OCI-LY7 (cell line): ENCODE results near the gene TMEM222. TPM values are rescaled to one million over a fixed set of nuclear protein-coding genes. Genes with fewer than 3 reads are reported as not detected.

Source experiments
- BruUV-seq: library from RNA; stranded (reverse); fragments of 400-500 nt; replicated peaks from 2 replicates; lab custom pipeline; 2021; lab: Mats Ljungman, UMichigan
- CTCF ChIA-PET: fragments of 300-600 bp; sonication (Branson Sonifier 250); formaldehyde crosslinking; loops from one replicate; lab custom pipeline; 2022; ENCODE audit warnings: antibody characterized with exemption; ENCODE audit not compliant: unreplicated experiment; lab: Charles Lee
- POLR2A ChIA-PET: fragments of 300-600 bp; sonication (Branson Sonifier 250); formaldehyde crosslinking; loops from one replicate; lab custom pipeline; 2022; ENCODE audit warnings: antibody characterized with exemption; lab: Charles Lee
- DNase-seq: peaks from one replicate; pipeline ENCODE4 v3.0.0-alpha.2; 2015; ENCODE audit warnings: low spot score
- H2AFZ ChIP-seq: fragments of 200-600 bp; sonication (generic), shearing (Covaris generic); 2 replicates; pipeline ENCODE4 v1.6.1; 2014; ENCODE audit warnings: mild to moderate bottlenecking, antibody characterized with exemption, low read length, moderate library complexity
- H3K27ac ChIP-seq: fragments of 200-600 bp; sonication (generic); 2 replicates; pipeline ENCODE4 v1.5.1; 2014; ENCODE audit warnings: mixed run types, low read depth, mild to moderate bottlenecking, moderate library complexity, low read length, inconsistent platforms; ENCODE audit not compliant: poor library complexity, severe bottlenecking
- H3K36me3 ChIP-seq: fragments of 200-600 bp; sonication (generic); 2 replicates; pipeline ENCODE4 v1.6.1; 2014; ENCODE audit warnings: mild to moderate bottlenecking, antibody characterized with exemption, low read length, moderate library complexity, mixed read lengths; ENCODE audit not compliant: insufficient read depth
- H3K4me1 ChIP-seq: fragments of 200-600 bp; sonication (generic); 2 replicates; pipeline ENCODE4 v1.5.1; 2014; ENCODE audit warnings: mild to moderate bottlenecking, low read length; ENCODE audit not compliant: insufficient read depth, poor library complexity, severe bottlenecking
- H3K4me2 ChIP-seq: fragments of 200-600 bp; sonication (generic); 2 replicates; pipeline ENCODE4 v1.6.1; 2014; ENCODE audit warnings: mild to moderate bottlenecking, low read length
- H3K4me3 ChIP-seq: fragments of 200-600 bp; sonication (generic); 2 replicates; pipeline ENCODE4 v1.5.1; 2014; ENCODE audit warnings: mild to moderate bottlenecking, low read depth, low read length; ENCODE audit not compliant: poor library complexity, severe bottlenecking
- H3K79me2 ChIP-seq: fragments of 200-600 bp; sonication (generic); 2 replicates; pipeline ENCODE4 v1.6.1; 2016; ENCODE audit warnings: low read depth, mild to moderate bottlenecking, low read length, moderate library complexity, mixed read lengths; ENCODE audit not compliant: insufficient read depth
- H3K9me2 ChIP-seq: fragments of 200-600 bp; sonication (generic); 2 replicates; pipeline ENCODE4 v1.6.1; 2016; ENCODE audit warnings: mild to moderate bottlenecking, low read length, mixed read lengths; ENCODE audit not compliant: insufficient read depth
- H3K9me3 ChIP-seq: fragments of 200-600 bp; sonication (generic); 2 replicates; pipeline ENCODE4 v1.6.1; 2014; ENCODE audit warnings: mild to moderate bottlenecking, mixed run types, low read length, mixed read lengths
- H4K20me1 ChIP-seq: fragments of 200-600 bp; sonication (generic); 2 replicates; pipeline ENCODE4 v1.6.1; 2014; ENCODE audit warnings: mild to moderate bottlenecking, antibody characterized with exemption, low read length, moderate library complexity, mixed read lengths; ENCODE audit not compliant: insufficient read depth
- CTCF ChIP-seq: fragments of 200-600 bp; sonication (generic); conservative IDR thresholded peaks from 2 replicates; pipeline ENCODE4 v1.5.1; 2014; ENCODE audit warnings: mild to moderate bottlenecking, antibody characterized with exemption, low read length, moderate library complexity, mixed read lengths
- EZH2phosphoT487 ChIP-seq: fragments of 200-600 bp; sonication (generic); IDR thresholded peaks from 2 replicates; pipeline ENCODE4 v1.6.1; 2018; ENCODE audit warnings: low read depth, borderline replicate concordance, mild to moderate bottlenecking, mixed run types, antibody characterized with exemption, low read length, moderate library complexity, mixed read lengths
- intact Hi-C: fragments of 100-400 bp; cut with micrococcal nuclease; formaldehyde crosslinking; loops from one replicate; pipeline ENCODE4 v1.10.0; 2022; ENCODE audit not compliant: unreplicated experiment
- total RNA-seq, 2 experiments: library from RNA; depleted of rRNA in 1 of 2; stranded (reverse); fragments of >200 nt in 1 of 2; shearing (Covaris generic) in 1 of 2; gene quantifications; 2 replicates each; pipeline ENCODE4 v1.2.3, GENCODE V29; 2014 to 2022

The TMEM222 gene
- total RNA-seq, 2 experiments from 2014 or later = 29.5 to 43.4 TPM

- Histone ChIP-seq H3K4me2 (no peak overlapping the region), H3K4me1 (peaks cover 6% of the 10 kb centered on the region), H3K9me2 (no peaks in the 10 kb centered on the region), H2AFZ (no peak overlapping the region), H4K20me1 (0 out of 2 replicates have a peak, but pooled peaks cover under 1% of the 10 kb centered on the region), H3K27ac (no peak overlapping the region), H3K4me3 (no peak overlapping the region), H3K79me2 (peaks cover 14% of the 10 kb centered on the region), H3K36me3 (peaks cover 75% of the 10 kb centered on the region), H3K9me3 (no peaks in the 10 kb centered on the region)
- ChIA-PET CTCF (interaction anchor here (1.3 kb wide), 1 partner anchor 32 kb away, joined by 3 read pairs; no protein-coding TSS in a partner anchor), POLR2A (interaction anchor here (0.6 kb wide), 1 partner anchor 32 kb away, joined by 4 read pairs; no protein-coding TSS in a partner anchor)
- intact Hi-C loops = no loop called here
- no TSS peak for BruUV-seq
- DNase-seq = no peak
- TF ChIP-seq EZH2phosphoT487 (no peak), CTCF (no peak)
Measured at GRCh38 chr1:27333717-27334279, 11.8 kb downstream of the TMEM222 start.

- Histone ChIP-seq H2AFZ (no peak overlapping the region), H3K79me2 (0 out of 2 replicates have a peak, but pooled peaks cover under 1% of the 10 kb centered on the region), H3K9me2 (no peaks in the 10 kb centered on the region), H3K36me3 (peaks cover 64% of the 10 kb centered on the region), H4K20me1 (no peaks in the 10 kb centered on the region), H3K4me3 (no peak overlapping the region), H3K4me1 (peaks cover 16% of the 10 kb centered on the region), H3K9me3 (no peaks in the 10 kb centered on the region), H3K27ac (no peak overlapping the region), H3K4me2 (no peak overlapping the region)
- no peak for TF ChIP-seq EZH2phosphoT487
- TF ChIP-seq CTCF = no peak
- ChIA-PET CTCF (no interaction called here), POLR2A (interaction anchor here (0.6 kb wide), 1 partner anchor 364 kb away, joined by 3 read pairs; no protein-coding TSS in a partner anchor)
- intact Hi-C loops = no loop called here
- no peak for DNase-seq
- BruUV-seq = no TSS peak
Measured at GRCh38 chr1:27335506-27336422, 13.8 kb downstream of the TMEM222 start.
